GM19395 (cell line): Measurements from ENCODE around the gene PPARA.

Source experiments
- ATAC-seq: cut with Tn5 transposase; IDR thresholded peaks from one replicate; pipeline ENCODE4 v1.9.1; 2021; ENCODE audit warnings: mild to moderate bottlenecking, moderate library complexity; ENCODE audit not compliant: unreplicated experiment

Gene PPARA

GRCh38 chr22:46289244-46289891 lies 139.0 kb downstream of the PPARA start:
- ATAC-seq = no peak

- no peak for ATAC-seq
These were observed 140.0 kb downstream of the PPARA start for GRCh38 chr22:46290121-46290842.

- no peak for ATAC-seq
These were observed 140.8 kb downstream of the PPARA start for GRCh38 chr22:46290843-46291785.

GRCh38 chr22:46292173-46292572 lies 141.8 kb downstream of the PPARA start:
- no peak for ATAC-seq

GRCh38 chr22:46292732-46293131 lies 142.4 kb downstream of the PPARA start:
- no peak for ATAC-seq
